NCI-H1105 (cell line): Measurements from ENCODE around the gene WNT2B.

Experiments
- DNase-seq: peaks from one replicate; lab custom pipeline; 2025; lab: John Stamatoyannopoulos, UW

WNT2B gene

DNA sequence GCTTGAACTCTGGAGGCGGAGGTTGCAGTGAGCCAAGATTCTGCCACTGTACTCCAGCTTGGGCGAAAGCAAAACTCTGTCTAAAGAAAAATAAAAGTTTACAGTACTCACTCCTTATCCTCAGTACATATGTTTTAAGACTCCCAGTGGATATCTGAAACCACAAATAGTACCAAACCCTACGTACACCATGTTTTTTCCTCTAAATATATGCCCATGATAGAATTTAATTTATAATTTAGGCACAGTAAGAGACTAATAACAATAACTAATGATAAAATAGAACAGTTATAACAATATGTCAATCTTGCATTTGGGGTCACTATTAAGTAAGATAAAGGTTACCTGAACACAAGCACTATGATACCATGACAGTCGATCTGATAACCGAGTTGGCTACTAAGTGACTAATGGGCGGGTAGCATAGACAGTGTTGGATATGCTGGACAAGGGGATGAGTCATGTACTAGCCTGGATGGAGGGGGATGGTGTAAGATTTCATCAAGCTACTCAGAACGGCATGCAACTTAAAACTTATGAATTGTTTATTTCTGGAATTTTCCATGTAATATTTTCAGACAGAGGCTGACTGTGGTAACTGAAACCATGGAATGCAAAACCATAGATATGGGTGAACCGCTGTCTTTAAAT lies 66.5 kb downstream of the WNT2B start:
- no peak for DNase-seq

DNA sequence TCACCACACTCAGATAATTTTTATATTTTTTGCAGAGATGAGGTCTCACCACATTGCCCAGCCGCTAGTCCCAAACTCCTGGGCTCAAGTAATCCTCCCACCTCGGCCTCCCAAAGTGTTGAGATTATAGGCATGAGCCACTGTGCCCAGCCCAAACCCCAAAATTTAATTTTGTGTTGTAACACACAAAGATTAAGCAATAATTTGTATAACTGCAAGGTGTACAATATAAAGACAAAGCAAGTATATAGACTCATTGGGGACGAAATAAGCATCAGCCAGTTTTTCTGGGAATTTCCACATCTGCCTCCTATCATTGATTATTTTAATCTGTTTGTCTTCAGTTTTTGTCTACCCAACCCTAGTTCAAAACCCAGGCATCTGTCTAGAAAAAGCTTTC lies 67.5 kb downstream of the WNT2B start:
- no peak for DNase-seq
